ENCODE results near the gene SRP68. TPM values are rescaled to one million over a fixed set of nuclear protein-coding genes. Genes with fewer than 3 reads are reported as not detected.
"Not testable (repeated sequence)": the region's sequence is repeated elsewhere in the genome, so short reads cannot be mapped to it uniquely, and the experiment has no call there.

SRP68 gene
- total RNA-seq, 1 donor from 2014 or later = 17.0 TPM

- DNase-seq = no peak
These were observed 17.6 kb upstream of the SRP68 start for GRCh38 chr17:76089680-76090516.

GRCh38 chr17:76088868-76089576 is 16.7 kb upstream of the SRP68 start:
- no peak for DNase-seq

GRCh38 chr17:76088041-76088867 is 15.9 kb upstream of the SRP68 start:
- DNase-seq = no peak

GRCh38 chr17:76087531-76087930 is 15.2 kb upstream of the SRP68 start:
- no peak for DNase-seq

GRCh38 chr17:76086384-76086783 is 14.1 kb upstream of the SRP68 start:
- DNase-seq = no peak

GRCh38 chr17:76085731-76086366 is 13.5 kb upstream of the SRP68 start:
- DNase-seq = no peak

GRCh38 chr17:76085066-76085730 is 12.9 kb upstream of the SRP68 start:
- no peak for DNase-seq

GRCh38 chr17:76083536-76084182 is 11.3 kb upstream of the SRP68 start:
- DNase-seq = no peak

GRCh38 chr17:76082326-76083251 is 10.3 kb upstream of the SRP68 start:
- DNase-seq = no peak

- no peak for DNase-seq
These were observed 9.2 kb upstream of the SRP68 start for GRCh38 chr17:76081295-76082210.

- DNase-seq = no peak
These were observed 8.5 kb upstream of the SRP68 start for GRCh38 chr17:76080768-76081287.

- DNase-seq = no peak
These were observed 7.8 kb upstream of the SRP68 start for GRCh38 chr17:76079956-76080767.

GRCh38 chr17:76079535-76079955 is 7.2 kb upstream of the SRP68 start:
- no peak for DNase-seq

GRCh38 chr17:76078860-76079534 is 6.7 kb upstream of the SRP68 start, which contains the start of gene ZACN:
Gene ZACN, plus strand, starts transcription at chr17:76079182. Its CDS starts 83 bp downstream, at chr17:76079265.
- DNase-seq = no peak

GRCh38 chr17:76078370-76078769 is 6.1 kb upstream of the SRP68 start:
- DNase-seq = not testable (repeated sequence)

- no peak for DNase-seq
These were observed 5.3 kb upstream of the SRP68 start for GRCh38 chr17:76077584-76078110.
